Activated B cell treated with CpG ODN at 0.5 μM for 24 hours (primary cell): ENCODE results near the gene KCND2. TPM values are rescaled to one million over a fixed set of nuclear protein-coding genes. Genes with fewer than 3 reads are reported as not detected.

ENCODE experiments used
- ATAC-seq: fragments of 200-7000 bp; cut with Tn5 transposase; one replicate; pipeline ENCODE4 v1.10.0; 2021; ENCODE audit warnings: low read depth, mild to moderate bottlenecking, moderate library complexity
- CTCF ChIA-PET: fragments of 350-600 bp; sonication (Branson Sonifier 250); formaldehyde crosslinking; loops from one replicate; lab custom pipeline; 2021; ENCODE audit warnings: antibody characterized with exemption; lab: Charles Lee
- POLR2A ChIA-PET: fragments of 350-600 bp; sonication (Branson Sonifier 250); formaldehyde crosslinking; loops from one replicate; lab custom pipeline; 2021; ENCODE audit warnings: antibody characterized with exemption; lab: Charles Lee
- DNase-seq: peaks from one replicate; pipeline ENCODE4 v3.0.0; 2022
- H3K27ac Mint-ChIP-seq: one replicate; pipeline ENCODE4 v1.8.0; 2020; ENCODE audit warnings: mixed read lengths
- H3K27me3 Mint-ChIP-seq: one replicate; pipeline ENCODE4 v1.8.0; 2021; ENCODE audit warnings: mixed read lengths
- H3K36me3 Mint-ChIP-seq: one replicate; pipeline ENCODE4 v1.8.0; 2021; ENCODE audit warnings: low read depth, mixed read lengths
- H3K4me1 Mint-ChIP-seq: one replicate; pipeline ENCODE4 v1.8.0; 2021; ENCODE audit warnings: mixed read lengths
- H3K4me3 Mint-ChIP-seq: one replicate; pipeline ENCODE4 v1.8.0; 2020; ENCODE audit warnings: mild to moderate bottlenecking, mixed read lengths
- H3K9me3 Mint-ChIP-seq: one replicate; pipeline ENCODE4 v1.8.0; 2020; ENCODE audit warnings: mixed read lengths
- CTCF ChIP-seq: fragments of 200-600 bp; IDR thresholded peaks from one replicate; pipeline ENCODE4 v1.8.0; 2022; ENCODE audit warnings: antibody characterized with exemption, mild to moderate bottlenecking
- intact Hi-C: fragments of 100-400 bp; cut with micrococcal nuclease; formaldehyde crosslinking; loops from one replicate; pipeline ENCODE4 v1.15.1; 2024
- total RNA-seq: library from RNA; stranded (reverse); gene quantifications from 2 replicates; pipeline ENCODE4 v1.2.3, GENCODE V29; 2022

Gene KCND2
- total RNA-seq, 1 donor from 2014 or later: not detected

- Mint-ChIP-seq H3K4me1 (no peaks in the 10 kb centered on the region), H3K27ac (no peak overlapping the region), H3K36me3 (no peaks in the 10 kb centered on the region), H3K9me3 (no peaks in the 10 kb centered on the region), H3K27me3 (peaks cover 6% of the 10 kb centered on the region), H3K4me3 (no peak overlapping the region)
- DNase-seq (no peak), ATAC-seq (no peak)
- intact Hi-C loops: no loop called here
- ChIA-PET POLR2A (no interaction called here), CTCF (no interaction called here)
- TF ChIP-seq CTCF: no peak
Observed at GRCh38 chr7:120278773-120279172, 5.8 kb downstream of the KCND2 start.

GRCh38 chr7:120280743-120281142 is 7.8 kb downstream of the KCND2 start:
- no peak for DNase-seq
- Mint-ChIP-seq H3K27me3 (no peaks in the 10 kb centered on the region), H3K4me3 (no peak overlapping the region), H3K4me1 (no peaks in the 10 kb centered on the region), H3K27ac (no peak overlapping the region), H3K9me3 (no peaks in the 10 kb centered on the region), H3K36me3 (no peaks in the 10 kb centered on the region)
- intact Hi-C loops: no loop called here
- no peak for TF ChIP-seq CTCF
- ChIA-PET POLR2A (no interaction called here), CTCF (no interaction called here)
- ATAC-seq: no peak

- DNase-seq: no peak
- Mint-ChIP-seq H3K9me3 (peaks cover 3% of the 10 kb centered on the region), H3K27ac (no peak overlapping the region), H3K27me3 (no peaks in the 10 kb centered on the region), H3K4me1 (no peaks in the 10 kb centered on the region), H3K4me3 (no peak overlapping the region), H3K36me3 (no peaks in the 10 kb centered on the region)
- TF ChIP-seq CTCF: no peak
- CTCF ChIA-PET: no interaction called here
- intact Hi-C loops: no loop called here
- ATAC-seq: no peak
- POLR2A ChIA-PET: no interaction called here
Observed at GRCh38 chr7:120293027-120293426, 20.1 kb downstream of the KCND2 start.

GRCh38 chr7:120302190-120302589 is 29.2 kb downstream of the KCND2 start:
- no peaks in the 10 kb centered on the region for H3K27me3 Mint-ChIP-seq
- ChIA-PET CTCF (no interaction called here), POLR2A (no interaction called here)
- no peak for DNase-seq
- no peaks in the 10 kb centered on the region for H3K36me3 Mint-ChIP-seq
- no peak for ATAC-seq
- H3K27ac Mint-ChIP-seq: no peak overlapping the region
- TF ChIP-seq CTCF: no peak
- no peak overlapping the region for H3K4me3 Mint-ChIP-seq
- intact Hi-C loops: no loop called here
- H3K9me3 Mint-ChIP-seq: peaks cover 2% of the 10 kb centered on the region
- H3K4me1 Mint-ChIP-seq: no peaks in the 10 kb centered on the region

- Mint-ChIP-seq H3K27ac (no peak overlapping the region), H3K36me3 (no peaks in the 10 kb centered on the region), H3K27me3 (no peaks in the 10 kb centered on the region), H3K9me3 (peaks cover 2% of the 10 kb centered on the region), H3K4me3 (no peak overlapping the region), H3K4me1 (no peaks in the 10 kb centered on the region)
- POLR2A ChIA-PET: no interaction called here
- CTCF ChIA-PET: no interaction called here
- no peak for DNase-seq
- intact Hi-C loops: no loop called here
- no peak for ATAC-seq
- no peak for TF ChIP-seq CTCF
Observed at GRCh38 chr7:120303105-120303504, 30.1 kb downstream of the KCND2 start.
